T-helper 2 cell treated with Interferon-gamma antibody and Interleukin-4, amounts not matched to agents 5 μg/mL and 100 μg/mL, for 36 hours (primary cell): ENCODE measurements around the gene DENND1B.
"Not testable (repeated sequence)": the region's sequence is repeated elsewhere in the genome, so short reads cannot be mapped to it uniquely, and the experiment has no call there.

Experiments
- DNase-seq: peaks from one replicate; pipeline ENCODE4 v3.0.0; 2021; ENCODE audit warnings: low spot score
- H3K27ac Mint-ChIP-seq: one replicate; pipeline ENCODE4 v1.8.0; 2021; ENCODE audit warnings: mild to moderate bottlenecking, mixed read lengths
- H3K27me3 Mint-ChIP-seq: one replicate; pipeline ENCODE4 v1.8.0; 2021; ENCODE audit warnings: low read depth, mixed read lengths
- H3K36me3 Mint-ChIP-seq: one replicate; pipeline ENCODE4 v1.8.0; 2021; ENCODE audit warnings: low read depth, mixed read lengths
- H3K4me1 Mint-ChIP-seq: one replicate; pipeline ENCODE4 v1.8.0; 2021; ENCODE audit warnings: low read depth, mixed read lengths
- H3K4me3 Mint-ChIP-seq: one replicate; pipeline ENCODE4 v1.8.0; 2022; ENCODE audit warnings: mild to moderate bottlenecking, moderate library complexity, mixed read lengths
- H3K9me3 Mint-ChIP-seq: one replicate; pipeline ENCODE4 v1.8.0; 2021; ENCODE audit warnings: mixed read lengths

The DENND1B gene

GRCh38 chr1:197544553-197544952, 230.7 kb downstream of the DENND1B start:
- H3K36me3 Mint-ChIP-seq = peaks cover 19% of the 10 kb centered on the region
- no peak overlapping the region for H3K27ac Mint-ChIP-seq
- peaks cover 2% of the 10 kb centered on the region for H3K4me1 Mint-ChIP-seq
- DNase-seq = no peak
- H3K9me3 Mint-ChIP-seq = no peaks in the 10 kb centered on the region
- H3K4me3 Mint-ChIP-seq = no peak overlapping the region
- no peaks in the 10 kb centered on the region for H3K27me3 Mint-ChIP-seq

- no peak for DNase-seq
- no peak overlapping the region for H3K27ac Mint-ChIP-seq
- no peaks in the 10 kb centered on the region for H3K27me3 Mint-ChIP-seq
- no peak overlapping the region for H3K4me3 Mint-ChIP-seq
- H3K4me1 Mint-ChIP-seq = peaks cover 2% of the 10 kb centered on the region
- H3K9me3 Mint-ChIP-seq = no peaks in the 10 kb centered on the region
- peaks cover 20% of the 10 kb centered on the region for H3K36me3 Mint-ChIP-seq
Observed at GRCh38 chr1:197544130-197544529, 231.2 kb downstream of the DENND1B start.

- Mint-ChIP-seq H3K27me3 (no peaks in the 10 kb centered on the region), H3K9me3 (no peaks in the 10 kb centered on the region), H3K36me3 (peaks cover 19% of the 10 kb centered on the region), H3K27ac (no peak overlapping the region), H3K4me3 (no peak overlapping the region), H3K4me1 (peaks cover 2% of the 10 kb centered on the region)
- DNase-seq = no peak
Observed at GRCh38 chr1:197541411-197541810, 233.9 kb downstream of the DENND1B start.

- H3K4me3 Mint-ChIP-seq = no peak overlapping the region
- H3K27ac Mint-ChIP-seq = no peak overlapping the region
- H3K9me3 Mint-ChIP-seq = no peaks in the 10 kb centered on the region
- DNase-seq = no peak
- H3K27me3 Mint-ChIP-seq = no peaks in the 10 kb centered on the region
- H3K36me3 Mint-ChIP-seq = peaks cover 2% of the 10 kb centered on the region
- no peaks in the 10 kb centered on the region for H3K4me1 Mint-ChIP-seq
Observed at GRCh38 chr1:197526736-197527371, 248.4 kb downstream of the DENND1B start.

- Mint-ChIP-seq H3K9me3 (no peaks in the 10 kb centered on the region), H3K4me3 (no peak overlapping the region), H3K27me3 (no peaks in the 10 kb centered on the region), H3K27ac (no peak overlapping the region), H3K4me1 (peaks cover 4% of the 10 kb centered on the region), H3K36me3 (peaks cover 4% of the 10 kb centered on the region)
- no peak for DNase-seq
Observed at GRCh38 chr1:197521118-197521739, 254.1 kb downstream of the DENND1B start.

- Mint-ChIP-seq H3K4me3 (no peak overlapping the region), H3K9me3 (no peaks in the 10 kb centered on the region), H3K4me1 (peaks cover 4% of the 10 kb centered on the region), H3K27ac (no peak overlapping the region), H3K27me3 (no peaks in the 10 kb centered on the region), H3K36me3 (peaks cover 5% of the 10 kb centered on the region)
- no peak for DNase-seq
Observed at GRCh38 chr1:197519741-197520334, 255.4 kb downstream of the DENND1B start.

- H3K27ac Mint-ChIP-seq = no peak overlapping the region
- no peaks in the 10 kb centered on the region for H3K9me3 Mint-ChIP-seq
- DNase-seq = no peak
- H3K4me3 Mint-ChIP-seq = no peak overlapping the region
- no peaks in the 10 kb centered on the region for H3K4me1 Mint-ChIP-seq
- H3K27me3 Mint-ChIP-seq = no peaks in the 10 kb centered on the region
- H3K36me3 Mint-ChIP-seq = peaks cover 18% of the 10 kb centered on the region
Observed at GRCh38 chr1:197515421-197515820, 259.9 kb downstream of the DENND1B start.

GRCh38 chr1:197510691-197511378, 264.4 kb downstream of the DENND1B start:
- Mint-ChIP-seq H3K9me3 (no peaks in the 10 kb centered on the region), H3K27me3 (no peaks in the 10 kb centered on the region), H3K4me3 (no peak overlapping the region), H3K36me3 (peaks cover 22% of the 10 kb centered on the region), H3K27ac (no peak overlapping the region), H3K4me1 (no peaks in the 10 kb centered on the region)
- no peak for DNase-seq

GRCh38 chr1:197496722-197497121, 278.6 kb downstream of the DENND1B start:
- no peaks in the 10 kb centered on the region for H3K4me1 Mint-ChIP-seq
- no peaks in the 10 kb centered on the region for H3K9me3 Mint-ChIP-seq
- H3K4me3 Mint-ChIP-seq = no peak overlapping the region
- H3K36me3 Mint-ChIP-seq = no peaks in the 10 kb centered on the region
- H3K27me3 Mint-ChIP-seq = peaks cover 41% of the 10 kb centered on the region
- no peak for DNase-seq
- no peak overlapping the region for H3K27ac Mint-ChIP-seq

- not testable (repeated sequence) for DNase-seq, H3K27ac Mint-ChIP-seq, H3K36me3 Mint-ChIP-seq, H3K4me1 Mint-ChIP-seq, H3K9me3 Mint-ChIP-seq, H3K4me3 Mint-ChIP-seq
- peaks cover 40% of the 10 kb centered on the region for H3K27me3 Mint-ChIP-seq
Observed at GRCh38 chr1:197491505-197491904, 283.8 kb downstream of the DENND1B start.

- H3K27me3 Mint-ChIP-seq = peaks cover 18% of the 10 kb centered on the region
- H3K36me3 Mint-ChIP-seq = no peaks in the 10 kb centered on the region
- DNase-seq = no peak
- H3K4me1 Mint-ChIP-seq = no peaks in the 10 kb centered on the region
- no peaks in the 10 kb centered on the region for H3K9me3 Mint-ChIP-seq
- no peak overlapping the region for H3K4me3 Mint-ChIP-seq
- no peak overlapping the region for H3K27ac Mint-ChIP-seq
Observed at GRCh38 chr1:197486946-197487345, 288.3 kb downstream of the DENND1B start.

GRCh38 chr1:197485790-197486189, 289.5 kb downstream of the DENND1B start:
- H3K27me3 Mint-ChIP-seq = peaks cover 10% of the 10 kb centered on the region
- no peak for DNase-seq
- H3K27ac Mint-ChIP-seq = no peak overlapping the region

GRCh38 chr1:197481101-197481500, 294.2 kb downstream of the DENND1B start:
- H3K36me3 Mint-ChIP-seq = no peaks in the 10 kb centered on the region

More at GRCh38 chr1:197485790-197486189, 289.5 kb downstream of the DENND1B start:
- H3K9me3 Mint-ChIP-seq = no peaks in the 10 kb centered on the region
- no peaks in the 10 kb centered on the region for H3K36me3 Mint-ChIP-seq
- peaks cover 6% of the 10 kb centered on the region for H3K4me1 Mint-ChIP-seq
- H3K4me3 Mint-ChIP-seq = no peak overlapping the region

GRCh38 chr1:197480446-197480845, 294.8 kb downstream of the DENND1B start:
- Mint-ChIP-seq H3K9me3 (no peaks in the 10 kb centered on the region), H3K27ac (no peak overlapping the region), H3K4me1 (peaks cover 6% of the 10 kb centered on the region), H3K36me3 (no peaks in the 10 kb centered on the region), H3K4me3 (no peak overlapping the region), H3K27me3 (peaks cover 7% of the 10 kb centered on the region)
- no peak for DNase-seq

More at GRCh38 chr1:197481101-197481500, 294.2 kb downstream of the DENND1B start:
- peak; percentile 8 for DNase-seq
- H3K9me3 Mint-ChIP-seq = no peaks in the 10 kb centered on the region
- no peak overlapping the region for H3K27ac Mint-ChIP-seq
- H3K4me1 Mint-ChIP-seq = peaks cover 6% of the 10 kb centered on the region
- H3K27me3 Mint-ChIP-seq = peaks cover 7% of the 10 kb centered on the region
- no peak overlapping the region for H3K4me3 Mint-ChIP-seq
